ENCODE results near the gene CREB5. TPM values are rescaled to one million over a fixed set of nuclear protein-coding genes. Genes with fewer than 3 reads are reported as not detected.
A peak's percentile ranks its signal among the peaks of the same experiment; 100 is the strongest.

The CREB5 gene
- polyA plus RNA-seq, 1 experiment = 3.9 TPM

DNA sequence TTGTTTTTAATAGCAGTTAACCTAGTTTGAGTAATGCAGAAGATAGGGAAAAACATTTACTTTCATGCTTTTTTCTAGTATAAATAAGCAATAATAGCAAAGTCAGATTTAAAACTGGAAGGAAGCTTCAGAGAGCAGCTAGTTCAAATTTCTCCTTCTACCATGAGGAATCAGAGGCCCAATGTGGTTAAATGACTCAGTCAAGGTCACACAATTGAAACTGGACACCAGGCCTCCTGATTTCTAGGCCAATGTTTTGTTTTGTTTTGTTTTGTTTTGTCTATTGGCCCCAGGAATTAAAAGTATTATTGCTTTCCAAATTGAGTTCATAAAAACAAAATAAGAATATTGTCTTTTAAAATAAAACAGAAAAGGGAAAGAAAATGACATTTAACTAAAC is 423.5 kb downstream of the CREB5 start:
- DNase-seq (ENCODE audit: low read depth) = no peak
- CTCF ChIA-PET = interaction anchor here (1.1 kb wide), 1 partner anchor 8 kb away, joined by 3 read pairs; no protein-coding TSS in a partner anchor
- no peak overlapping the region for H3K4me3 ChIP-seq (ENCODE audit: low read depth, low read length)
- TF ChIP-seq, protein P1, sequence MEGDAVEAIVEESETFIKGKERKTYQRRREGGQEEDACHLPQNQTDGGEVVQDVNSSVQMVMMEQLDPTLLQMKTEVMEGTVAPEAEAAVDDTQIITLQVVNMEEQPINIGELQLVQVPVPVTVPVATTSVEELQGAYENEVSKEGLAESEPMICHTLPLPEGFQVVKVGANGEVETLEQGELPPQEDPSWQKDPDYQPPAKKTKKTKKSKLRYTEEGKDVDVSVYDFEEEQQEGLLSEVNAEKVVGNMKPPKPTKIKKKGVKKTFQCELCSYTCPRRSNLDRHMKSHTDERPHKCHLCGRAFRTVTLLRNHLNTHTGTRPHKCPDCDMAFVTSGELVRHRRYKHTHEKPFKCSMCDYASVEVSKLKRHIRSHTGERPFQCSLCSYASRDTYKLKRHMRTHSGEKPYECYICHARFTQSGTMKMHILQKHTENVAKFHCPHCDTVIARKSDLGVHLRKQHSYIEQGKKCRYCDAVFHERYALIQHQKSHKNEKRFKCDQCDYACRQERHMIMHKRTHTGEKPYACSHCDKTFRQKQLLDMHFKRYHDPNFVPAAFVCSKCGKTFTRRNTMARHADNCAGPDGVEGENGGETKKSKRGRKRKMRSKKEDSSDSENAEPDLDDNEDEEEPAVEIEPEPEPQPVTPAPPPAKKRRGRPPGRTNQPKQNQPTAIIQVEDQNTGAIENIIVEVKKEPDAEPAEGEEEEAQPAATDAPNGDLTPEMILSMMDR (IDR thresholded peaks at IDR 0.05; ENCODE audit: insufficient read depth, low read depth, low read length) = no peak
- POLR2A ChIA-PET = no interaction called here
- no peaks in the 10 kb centered on the region for H3K36me3 ChIP-seq (ENCODE audit: control insufficient read depth, insufficient read depth, low read length)
- no peaks in the 10 kb centered on the region for H3K27me3 ChIP-seq (ENCODE audit: control insufficient read depth, insufficient read depth, low read length)

DNA sequence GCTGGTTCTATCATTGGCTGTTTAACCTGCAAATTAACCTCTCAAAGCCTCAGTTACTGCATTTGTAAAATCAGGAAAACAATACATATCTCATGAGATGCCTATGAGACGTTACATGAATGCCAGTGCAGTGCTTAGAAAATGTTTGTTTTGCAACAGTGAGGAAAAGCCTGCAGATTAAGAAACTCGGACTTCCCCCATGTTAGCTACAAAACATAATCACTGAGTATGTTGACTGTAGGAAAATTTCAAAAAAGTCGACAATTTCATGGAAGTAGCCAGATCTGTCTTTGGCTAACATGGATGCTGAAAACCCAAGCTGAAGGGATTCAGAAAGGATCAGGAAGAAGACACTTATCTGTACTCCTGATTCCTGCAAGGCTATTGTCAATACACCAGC is 424.4 kb downstream of the CREB5 start:
- no peak overlapping the region for H3K4me3 ChIP-seq (ENCODE audit: low read depth, low read length)
- ChIA-PET CTCF (interaction anchor here (0.6 kb wide), 1 partner anchor 427 kb away, joined by 3 read pairs; no protein-coding TSS in a partner anchor), POLR2A (no interaction called here)
- no peak for DNase-seq (ENCODE audit: low read depth)
- H3K36me3 ChIP-seq (ENCODE audit: control insufficient read depth, insufficient read depth, low read length) = no peaks in the 10 kb centered on the region
- TF ChIP-seq, protein P1 (IDR thresholded peaks at IDR 0.05; ENCODE audit: insufficient read depth, low read depth, low read length) = no peak
- no peaks in the 10 kb centered on the region for H3K27me3 ChIP-seq (ENCODE audit: control insufficient read depth, insufficient read depth, low read length)

DNA sequence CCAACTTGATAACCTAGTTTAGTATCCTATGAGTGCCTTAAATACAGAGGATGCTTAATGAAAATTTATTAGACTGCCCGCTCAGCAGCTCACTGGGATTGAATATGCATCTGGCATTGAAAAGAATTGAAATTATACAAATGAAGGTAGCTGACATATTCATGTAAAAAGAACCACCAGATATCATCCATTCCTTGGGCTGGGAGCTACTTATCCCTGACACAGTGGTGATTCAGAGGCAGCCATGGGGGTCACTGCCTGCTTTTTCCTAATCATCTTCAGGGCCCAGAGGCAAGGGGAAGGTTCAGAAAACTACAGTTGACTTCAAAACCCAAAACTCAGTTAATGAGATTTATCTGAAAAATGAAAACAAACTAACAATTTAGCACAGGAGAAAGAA is 424.9 kb downstream of the CREB5 start:
- no peak for DNase-seq (ENCODE audit: low read depth)
- Histone ChIP-seq H3K4me3 (ENCODE audit: low read depth, low read length) (no peak overlapping the region), H3K27me3 (ENCODE audit: control insufficient read depth, insufficient read depth, low read length) (peaks cover 2% of the 10 kb centered on the region), H3K36me3 (ENCODE audit: control insufficient read depth, insufficient read depth, low read length) (no peaks in the 10 kb centered on the region)
- TF ChIP-seq, protein P1 (IDR thresholded peaks at IDR 0.05; ENCODE audit: insufficient read depth, low read depth, low read length) = no peak
- ChIA-PET CTCF (interaction anchor here (0.6 kb wide), 1 partner anchor 428 kb away, joined by 3 read pairs; no protein-coding TSS in a partner anchor), POLR2A (no interaction called here)

DNA sequence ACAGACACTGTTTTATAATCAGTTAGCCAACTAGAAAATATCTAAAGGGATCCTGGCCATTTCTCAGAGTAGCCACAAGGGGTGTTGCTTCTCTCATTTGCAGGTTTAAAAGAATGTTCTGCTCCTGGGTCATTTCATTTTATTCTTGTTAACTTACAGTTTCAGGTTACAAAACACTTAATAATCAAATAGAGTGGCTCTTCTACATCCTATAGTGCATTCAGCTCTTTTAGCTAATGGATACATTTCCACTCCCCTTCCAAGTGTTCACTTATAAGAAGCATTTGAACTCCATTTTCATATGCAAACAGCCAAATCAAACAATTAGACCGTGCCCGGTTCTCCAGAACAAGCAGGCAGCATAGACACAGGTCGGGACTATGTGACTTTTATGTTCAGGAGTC is 428.3 kb downstream of the CREB5 start:
- CTCF ChIA-PET = interaction anchor here (0.8 to 2.4 kb wide), 5 partner anchors 9 to 479 kb away, joined by 3 to 9 read pairs (median 4); no protein-coding TSS in a partner anchor
- TF ChIP-seq, protein P1 (IDR thresholded peaks at IDR 0.05; ENCODE audit: insufficient read depth, low read depth, low read length) = peak; percentile 47
- peaks cover 8% of the 10 kb centered on the region for H3K27me3 ChIP-seq (ENCODE audit: control insufficient read depth, insufficient read depth, low read length)
- no peak for DNase-seq (ENCODE audit: low read depth)
- H3K36me3 ChIP-seq (ENCODE audit: control insufficient read depth, insufficient read depth, low read length) = no peaks in the 10 kb centered on the region
- POLR2A ChIA-PET = no interaction called here
- no peak overlapping the region for H3K4me3 ChIP-seq (ENCODE audit: low read depth, low read length)

DNA sequence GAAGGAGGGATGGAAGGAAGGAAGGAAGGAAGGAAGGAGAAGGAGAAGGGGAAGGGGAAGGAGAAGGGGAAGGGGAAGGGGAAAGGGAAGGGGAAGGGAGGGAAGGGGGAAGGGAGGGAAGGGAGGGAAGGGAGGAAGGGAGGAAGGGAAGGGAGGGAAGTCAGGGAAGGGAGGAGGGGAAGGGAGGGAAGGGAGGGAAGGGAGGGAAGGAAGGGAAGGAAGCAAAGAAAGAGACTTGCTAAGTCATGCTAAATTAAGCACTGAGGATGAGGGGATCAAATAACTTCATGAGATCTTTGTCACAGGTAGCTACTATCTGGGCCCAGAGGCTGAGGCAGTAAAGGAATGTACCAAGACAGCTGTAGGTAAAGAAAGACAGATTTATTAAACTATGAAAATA is 429.4 kb downstream of the CREB5 start:
- ChIA-PET CTCF (interaction anchor here (0.5 to 2.4 kb wide), 3 partner anchors 10 to 70 kb away, joined by 3 to 9 read pairs (median 4); no protein-coding TSS in a partner anchor), POLR2A (no interaction called here)
- peaks cover 8% of the 10 kb centered on the region for H3K27me3 ChIP-seq (ENCODE audit: control insufficient read depth, insufficient read depth, low read length)
- no peak overlapping the region for H3K4me3 ChIP-seq (ENCODE audit: low read depth, low read length)
- DNase-seq (ENCODE audit: low read depth) = no peak
- TF ChIP-seq, protein P1 (IDR thresholded peaks at IDR 0.05; ENCODE audit: insufficient read depth, low read depth, low read length) = no peak
- H3K36me3 ChIP-seq (ENCODE audit: control insufficient read depth, insufficient read depth, low read length) = no peaks in the 10 kb centered on the region

All from BJ (cell line).